ENCODE results near the gene TXNDC2. TPM values are rescaled to one million over a fixed set of nuclear protein-coding genes. Genes with fewer than 3 reads are reported as not detected.

Gene TXNDC2
- total and polyA plus RNA-seq, 9 of the 15 experiments (the other 6 are each of a cell fraction or from before 2014, with no cell fraction given) = 1.2 to 4.9 (median 2.3) TPM

DNA sequence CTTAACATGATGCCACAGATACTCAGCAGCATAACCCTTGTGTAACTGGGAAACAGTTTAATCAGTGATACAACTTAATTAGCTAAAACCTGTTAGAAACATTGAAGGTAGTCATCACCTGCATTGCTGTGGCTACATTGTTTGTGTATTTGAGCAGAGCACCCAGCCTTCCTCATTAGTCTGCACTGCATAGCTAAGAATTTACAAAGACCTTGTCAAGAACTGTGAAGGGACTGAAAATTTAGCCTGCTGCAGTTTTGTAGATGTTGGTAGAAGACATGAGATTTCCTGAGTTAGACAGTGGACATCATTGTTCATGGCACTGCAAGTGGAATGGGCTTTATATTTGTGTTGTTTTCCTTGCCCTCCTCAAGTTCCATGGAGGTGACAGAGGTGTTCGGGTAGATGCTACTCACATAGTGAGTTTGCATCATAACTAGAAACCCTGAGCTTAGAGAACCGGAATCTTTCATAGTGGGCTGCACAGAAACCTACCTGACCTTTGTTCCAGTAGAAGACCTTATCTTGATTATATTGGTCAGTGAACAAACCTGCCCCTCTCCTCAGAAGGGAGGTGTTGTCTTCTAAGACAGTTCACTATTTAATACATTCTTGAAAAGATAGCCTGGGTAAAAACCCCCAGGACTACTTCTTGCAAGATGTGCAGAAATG is 40.6 kb downstream of the TXNDC2 start (continued):
- TF ChIP-seq, protein P1, sequence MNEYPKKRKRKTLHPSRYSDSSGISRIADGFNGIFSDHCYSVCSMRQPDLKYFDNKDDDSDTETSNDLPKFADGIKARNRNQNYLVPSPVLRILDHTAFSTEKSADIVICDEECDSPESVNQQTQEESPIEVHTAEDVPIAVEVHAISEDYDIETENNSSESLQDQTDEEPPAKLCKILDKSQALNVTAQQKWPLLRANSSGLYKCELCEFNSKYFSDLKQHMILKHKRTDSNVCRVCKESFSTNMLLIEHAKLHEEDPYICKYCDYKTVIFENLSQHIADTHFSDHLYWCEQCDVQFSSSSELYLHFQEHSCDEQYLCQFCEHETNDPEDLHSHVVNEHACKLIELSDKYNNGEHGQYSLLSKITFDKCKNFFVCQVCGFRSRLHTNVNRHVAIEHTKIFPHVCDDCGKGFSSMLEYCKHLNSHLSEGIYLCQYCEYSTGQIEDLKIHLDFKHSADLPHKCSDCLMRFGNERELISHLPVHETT (CRISPR knock-in tag; conservative IDR thresholded peaks at IDR 0.05 in 1 of 2, IDR thresholded peaks at IDR 0.05 in 1 of 2) = 0 out of 4 replicates have a peak, but pooled peaks of 1 of the 2 experiments have one; percentile 23

DNA sequence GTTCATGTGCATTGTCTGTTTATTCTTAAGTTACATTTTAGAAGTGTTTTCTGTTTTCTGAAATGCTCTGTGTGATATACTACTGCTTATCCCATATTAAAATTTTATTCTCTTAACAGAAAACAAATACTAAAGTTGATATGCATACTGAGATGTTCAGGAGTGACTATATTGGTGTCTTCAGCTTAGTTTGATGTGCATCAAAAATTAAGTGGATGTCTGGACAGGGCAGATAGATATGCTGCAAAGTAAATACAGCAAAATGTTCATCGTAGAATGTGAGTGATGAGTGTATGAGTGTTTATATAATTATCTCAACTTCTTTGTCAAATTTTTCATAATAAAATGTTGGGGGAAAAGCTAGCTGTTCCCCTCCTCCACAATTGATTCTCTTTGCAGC is 41.2 kb downstream of the TXNDC2 start:
- intact Hi-C loops (cut with micrococcal nuclease) (loop anchor here (2.0 kb wide), 1 partner anchor 26 kb away; no protein-coding TSS in a partner anchor), in situ Hi-C loops (cut with MboI) (no loop called here)
- Histone ChIP-seq H4K20me1 (replicated peaks; ENCODE audit: control insufficient read depth, insufficient read depth, low read length) (peaks cover 35% of the 10 kb centered on the region), H3K9me3 (replicated peaks; ENCODE audit: control insufficient read depth, insufficient read depth, low read depth, low read length) (no peaks in the 10 kb centered on the region), H3K79me2 (ENCODE audit: control insufficient read depth, insufficient read depth, low read length) (peaks cover 100% of the 10 kb centered on the region), H3K4me1 (replicated peaks in 1 of 2; ENCODE audit: control insufficient read depth in 2 of 2, insufficient read depth in 2 of 2, low read length in 2 of 2) (peaks cover 4 to 81% of the 10 kb centered on the region in 2 experiments; a peak in 4 of 5 replicates), H2AFZ (ENCODE audit: low read depth, low read length) (no peak overlapping the region), H3K27me3 (ENCODE audit: control insufficient read depth in 2 of 2, insufficient read depth in 2 of 2, low read length in 2 of 2) (no peaks in the 10 kb centered on the region), H3K4me3 (no peak overlapping the region), H3K27ac (ENCODE audit: extremely low read depth, low read depth, low read length) (peak overlapping the region; percentile 69; the same call in 1 of the 3 replicates), H3K9ac (ENCODE audit: insufficient read depth in 1 of 2, low read depth in 2 of 2, low read length in 2 of 2) (peak overlapping the region in 1 of 2 experiments; percentile 58; a peak in 1 of 4 replicates), H3K9me1 (ENCODE audit: control insufficient read depth, insufficient read depth, low read length) (no peaks in the 10 kb centered on the region), H3K4me2 (ENCODE audit: insufficient read depth, low read length) (peak overlapping the region; percentile 71), H3K36me3 (ENCODE audit: control insufficient read depth, insufficient read depth, low read length) (peaks cover 57% of the 10 kb centered on the region)
- ChIA-PET CTCF (ENCODE audit: low intra/inter-chr PET ratio) (no interaction called here), POLR2A (interaction anchor here (0.5 to 5.5 kb wide), 13 partner anchors 8 to 179 kb away, joined by 3 to 72 read pairs (median 5); partner anchors contain the start of genes TXNDC2 and VAPA)
- DNase-seq (ENCODE audit: extremely low read depth in 1 of 4, low spot score in 3 of 4) = no peak
- FAIRE-seq = no peak
- no TSS peak for BruUV-seq (replicated peaks)
- ATAC-seq = peak; percentile 25
- WGBS (ENCODE audit: insufficient coverage, low coverage, missing lambda C conversion rate) = 0% methylated on average over 1 of the region's 1 CpG
- TF ChIP-seq ZNF408 (CRISPR knock-in tag; IDR thresholded peaks at IDR 0.05; ENCODE audit: low read depth) (no peak), RAD21 (CRISPR knock-in tag; conservative IDR thresholded peaks at IDR 0.05 in 1 of 2, IDR thresholded peaks at IDR 0.05 in 1 of 2) (no peak), NFXL1 (CRISPR knock-in tag; IDR thresholded peaks at IDR 0.05) (no peak), TCF3 (CRISPR knock-in tag; IDR thresholded peaks at IDR 0.05) (0 out of 2 replicates have a peak, but pooled peaks have one; percentile 23)
- TF ChIP-seq, protein P2, sequence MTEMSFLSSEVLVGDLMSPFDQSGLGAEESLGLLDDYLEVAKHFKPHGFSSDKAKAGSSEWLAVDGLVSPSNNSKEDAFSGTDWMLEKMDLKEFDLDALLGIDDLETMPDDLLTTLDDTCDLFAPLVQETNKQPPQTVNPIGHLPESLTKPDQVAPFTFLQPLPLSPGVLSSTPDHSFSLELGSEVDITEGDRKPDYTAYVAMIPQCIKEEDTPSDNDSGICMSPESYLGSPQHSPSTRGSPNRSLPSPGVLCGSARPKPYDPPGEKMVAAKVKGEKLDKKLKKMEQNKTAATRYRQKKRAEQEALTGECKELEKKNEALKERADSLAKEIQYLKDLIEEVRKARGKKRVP (CRISPR knock-in tag; IDR thresholded peaks at IDR 0.05) = no peak
- TF ChIP-seq, protein P3, sequence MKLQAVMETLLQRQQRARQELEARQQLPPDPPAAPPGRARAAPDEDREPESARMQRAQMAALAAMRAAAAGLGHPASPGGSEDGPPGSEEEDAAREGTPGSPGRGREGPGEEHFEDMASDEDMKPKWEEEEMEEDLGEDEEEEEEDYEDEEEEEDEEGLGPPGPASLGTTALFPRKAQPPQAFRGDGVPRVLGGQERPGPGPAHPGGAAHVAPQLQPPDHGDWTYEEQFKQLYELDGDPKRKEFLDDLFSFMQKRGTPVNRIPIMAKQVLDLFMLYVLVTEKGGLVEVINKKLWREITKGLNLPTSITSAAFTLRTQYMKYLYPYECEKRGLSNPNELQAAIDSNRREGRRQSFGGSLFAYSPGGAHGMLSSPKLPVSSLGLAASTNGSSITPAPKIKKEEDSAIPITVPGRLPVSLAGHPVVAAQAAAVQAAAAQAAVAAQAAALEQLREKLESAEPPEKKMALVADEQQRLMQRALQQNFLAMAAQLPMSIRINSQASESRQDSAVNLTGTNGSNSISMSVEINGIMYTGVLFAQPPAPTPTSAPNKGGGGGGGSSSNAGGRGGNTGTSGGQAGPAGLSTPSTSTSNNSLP (IDR thresholded peaks at IDR 0.05; ENCODE audit: borderline replicate concordance, low read depth, low read length) = peak; percentile 74; the same call in 1 of the 2 replicates
- TF ChIP-seq, protein P4, sequence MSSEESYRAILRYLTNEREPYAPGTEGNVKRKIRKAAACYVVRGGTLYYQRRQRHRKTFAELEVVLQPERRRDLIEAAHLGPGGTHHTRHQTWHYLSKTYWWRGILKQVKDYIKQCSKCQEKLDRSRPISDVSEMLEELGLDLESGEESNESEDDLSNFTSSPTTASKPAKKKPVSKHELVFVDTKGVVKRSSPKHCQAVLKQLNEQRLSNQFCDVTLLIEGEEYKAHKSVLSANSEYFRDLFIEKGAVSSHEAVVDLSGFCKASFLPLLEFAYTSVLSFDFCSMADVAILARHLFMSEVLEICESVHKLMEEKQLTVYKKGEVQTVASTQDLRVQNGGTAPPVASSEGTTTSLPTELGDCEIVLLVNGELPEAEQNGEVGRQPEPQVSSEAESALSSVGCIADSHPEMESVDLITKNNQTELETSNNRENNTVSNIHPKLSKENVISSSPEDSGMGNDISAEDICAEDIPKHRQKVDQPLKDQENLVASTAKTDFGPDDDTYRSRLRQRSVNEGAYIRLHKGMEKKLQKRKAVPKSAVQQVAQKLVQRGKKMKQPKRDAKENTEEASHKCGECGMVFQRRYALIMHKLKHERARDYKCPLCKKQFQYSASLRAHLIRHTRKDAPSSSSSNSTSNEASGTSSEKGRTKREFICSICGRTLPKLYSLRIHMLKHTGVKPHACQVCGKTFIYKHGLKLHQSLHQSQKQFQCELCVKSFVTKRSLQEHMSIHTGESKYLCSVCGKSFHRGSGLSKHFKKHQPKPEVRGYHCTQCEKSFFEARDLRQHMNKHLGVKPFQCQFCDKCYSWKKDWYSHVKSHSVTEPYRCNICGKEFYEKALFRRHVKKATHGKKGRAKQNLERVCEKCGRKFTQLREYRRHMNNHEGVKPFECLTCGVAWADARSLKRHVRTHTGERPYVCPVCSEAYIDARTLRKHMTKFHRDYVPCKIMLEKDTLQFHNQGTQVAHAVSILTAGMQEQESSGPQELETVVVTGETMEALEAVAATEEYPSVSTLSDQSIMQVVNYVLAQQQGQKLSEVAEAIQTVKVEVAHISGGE (CRISPR knock-in tag; IDR thresholded peaks at IDR 0.05) = no peak

Measured in K562 (cell line).